Stomach (tissue), 9 donors: ENCODE measurements around the gene PALM. TPM values are rescaled to one million over a fixed set of nuclear protein-coding genes. Genes with fewer than 3 reads are reported as not detected.

Source experiments
- DNase-seq, 2 donors: peaks; one replicate each; pipeline versions ENCODE4 v3.0.0 to v3.0.0-alpha.2; 2013 to 2019
- H3K27ac ChIP-seq, 5 donors: fragments of 200-600 bp in 4 of 5; sonication (generic) in 4 of 5; one replicate each; pipeline ENCODE4 v1.5.1; 2013 to 2019; ENCODE audit warnings: mild to moderate bottlenecking in 1 of 5, moderate library complexity in 1 of 5
- H3K27me3 ChIP-seq, 3 donors: fragments of 200-600 bp; sonication (generic); one replicate each; pipeline ENCODE4 v1.5.1; 2017 to 2019; ENCODE audit warnings: mixed run types in 1 of 3
- H3K36me3 ChIP-seq, 4 donors: fragments of 200-600 bp; sonication (generic); 1 replicate in 3 of 4; 2 replicates in 1 of 4; pipeline ENCODE4 v1.5.1; 2016 to 2019
- H3K4me1 ChIP-seq, 4 donors: fragments of 200-600 bp; sonication (generic); one replicate each; pipeline ENCODE4 v1.5.1; 2016 to 2019
- H3K4me3 ChIP-seq, 4 donors: fragments of 200-600 bp; sonication (generic) in 3 of 4; one replicate each; pipeline ENCODE4 v1.5.1; 2016 to 2019; ENCODE audit warnings: mild to moderate bottlenecking in 1 of 4
- H3K9me3 ChIP-seq, 4 donors: fragments of 200-600 bp; sonication (generic); one replicate each; pipeline ENCODE4 v1.5.1; 2016 to 2019
- CTCF ChIP-seq, 7 experiments: fragments of 450-650 bp in 4 of 7; fragments of 200-600 bp in 3 of 7; sonication (generic) in 3 of 7; IDR thresholded peaks; one replicate each; pipeline ENCODE4 v1.5.1; 2016 to 2019; ENCODE audit warnings: antibody characterized with exemption in 7 of 7, control low read depth in 2 of 7, mild to moderate bottlenecking in 1 of 7
- EP300 ChIP-seq: sonication (generic); formaldehyde crosslinking; IDR thresholded peaks from one replicate; pipeline ENCODE4 v1.6.1; 2017; ENCODE audit warnings: antibody characterized with exemption
- POLR2A ChIP-seq, 4 donors: fragments of 450-650 bp; IDR thresholded peaks; one replicate each; pipeline ENCODE4 v1.6.1; 2016; ENCODE audit warnings: antibody characterized with exemption in 4 of 4, control low read depth in 2 of 4, mild to moderate bottlenecking in 1 of 4, moderate library complexity in 1 of 4
- POLR2AphosphoS5 ChIP-seq, 3 donors: sonication (generic); formaldehyde crosslinking; IDR thresholded peaks; one replicate each; pipeline ENCODE4 v1.6.1; 2016; ENCODE audit warnings: antibody characterized with exemption in 3 of 3
- WGBS, 5 donors: extraction: QIAGEN DNeasy Blood & Tissue Kit in 3 of 5; methylation state at CpG; one replicate each; pipeline versions ENCODE4 v1.1.5 to v1.1.7; 2013 to 2018; 5-methylcytosine and 5-hydroxymethylcytosine counted together
- intact Hi-C: fragments of 100-400 bp; cut with DNase I; formaldehyde crosslinking; loops from one replicate; pipeline ENCODE4 v1.15.1; 2023; ENCODE audit warnings: low total_unique reads
- polyA plus RNA-seq, 3 donors: library from polyadenylated mRNA; stranded (reverse); fragments of 200-250 nt; gene quantifications; one replicate each; pipeline ENCODE4 v1.2.3, GENCODE V29; 2013
- total RNA-seq, 5 donors: library from RNA; depleted of rRNA; stranded (reverse); fragments of >200 nt; gene quantifications; one replicate each; pipeline versions ENCODE4 v1.1.0 to v1.2.3, GENCODE V29; 2014 to 2016
- donor health status: healthy with polysubstance abuse.
- donor health status: Bipolar disorder and iron deficiency.
- donor health status: healthy.

PALM gene
- total and polyA plus RNA-seq, 8 donors, result 9.8 to 88.9 (median 13.7) TPM

GRCh38 chr19:754530-754929 is 45.8 kb downstream of the PALM start:
- Histone ChIP-seq H3K4me1 (peaks cover 11 to 42% (median 38%) of the 10 kb centered on the region in 4 donors), H3K27ac (no peak overlapping the region), H3K9me3 (peaks cover 4 to 16% (median 12%) of the 10 kb centered on the region in 4 donors), H3K27me3 (peaks cover 0 to 24% (median 0%) of the 10 kb centered on the region in 3 donors), H3K4me3 (no peak overlapping the region), H3K36me3 (peaks cover 0 to 23% (median 12%) of the 10 kb centered on the region in 4 donors)
- WGBS, 5 donors, result 87 to 93% (median 88%) methylated on average over 9 of the region's 9 CpGs
- TF ChIP-seq CTCF (IDR thresholded peaks at IDR 0.05), result no peak
- TF ChIP-seq POLR2A (IDR thresholded peaks at IDR 0.05), result no peak
- no peak for TF ChIP-seq POLR2AphosphoS5 (IDR thresholded peaks at IDR 0.05)
- no peak for TF ChIP-seq EP300
- intact Hi-C loops, result no loop called here
- DNase-seq, result no peak

- Histone ChIP-seq H3K36me3 (peaks cover 0 to 28% (median 14%) of the 10 kb centered on the region in 4 donors), H3K9me3 (peaks cover 4 to 18% (median 12%) of the 10 kb centered on the region in 4 donors), H3K4me3 (no peak overlapping the region), H3K27me3 (peaks cover 0 to 24% (median 0%) of the 10 kb centered on the region in 3 donors), H3K27ac (no peak overlapping the region), H3K4me1 (peaks cover 11 to 42% (median 38%) of the 10 kb centered on the region in 4 donors)
- intact Hi-C loops, result no loop called here
- no peak for TF ChIP-seq POLR2A (IDR thresholded peaks at IDR 0.05)
- no peak for TF ChIP-seq POLR2AphosphoS5 (IDR thresholded peaks at IDR 0.05)
- TF ChIP-seq EP300, result no peak
- TF ChIP-seq CTCF (IDR thresholded peaks at IDR 0.05), result no peak
- 76 to 95% (median 82%) methylated on average over 15 of the region's 15 CpGs for WGBS, 5 donors
- DNase-seq, result peak in 1 of 2 donors; percentile 43
Observed at GRCh38 chr19:755063-755462, 46.3 kb downstream of the PALM start.

- DNase-seq, result no peak
- peaks cover 0 to 16% (median 0%) of the 10 kb centered on the region in 3 donors for H3K27me3 ChIP-seq
- H3K4me1 ChIP-seq, result peaks cover 8 to 34% (median 29%) of the 10 kb centered on the region in 4 donors
- H3K9me3 ChIP-seq, result peaks cover 4 to 18% (median 12%) of the 10 kb centered on the region in 4 donors
- no peak overlapping the region for H3K4me3 ChIP-seq
- intact Hi-C loops, result no loop called here
- peaks cover 0 to 38% (median 15%) of the 10 kb centered on the region in 4 donors for H3K36me3 ChIP-seq
- TF ChIP-seq POLR2AphosphoS5 (IDR thresholded peaks at IDR 0.05), result no peak
- no peak for TF ChIP-seq EP300
- H3K27ac ChIP-seq, result no peak overlapping the region
Observed at GRCh38 chr19:756236-756635, 47.5 kb downstream of the PALM start.

GRCh38 chr19:756821-757688 is 48.3 kb downstream of the PALM start:
- peaks cover 4 to 26% (median 21%) of the 10 kb centered on the region in 4 donors for H3K4me1 ChIP-seq
- peaks cover 0 to 42% (median 17%) of the 10 kb centered on the region in 4 donors for H3K36me3 ChIP-seq
- intact Hi-C loops, result no loop called here
- H3K27ac ChIP-seq, result no peak overlapping the region
- H3K4me3 ChIP-seq, result no peak overlapping the region
- TF ChIP-seq POLR2AphosphoS5 (IDR thresholded peaks at IDR 0.05), result no peak
- TF ChIP-seq POLR2A (IDR thresholded peaks at IDR 0.05), result no peak
- no peak for TF ChIP-seq EP300
- TF ChIP-seq CTCF (IDR thresholded peaks at IDR 0.05), result no peak
- peaks cover 4 to 18% (median 12%) of the 10 kb centered on the region in 4 donors for H3K9me3 ChIP-seq
- no peak for DNase-seq
- H3K27me3 ChIP-seq, result peaks cover 0 to 8% (median 0%) of the 10 kb centered on the region in 3 donors
- WGBS, 5 donors, result 88 to 96% (median 92%) methylated on average over 28 to 36 of the region's 36 CpGs
